GM19452 (cell line): ENCODE measurements around the gene COLEC11.

Experiments
- ATAC-seq: cut with Tn5 transposase; IDR thresholded peaks from one replicate; pipeline ENCODE4 v1.9.1; 2021; ENCODE audit not compliant: unreplicated experiment

The COLEC11 gene

DNA sequence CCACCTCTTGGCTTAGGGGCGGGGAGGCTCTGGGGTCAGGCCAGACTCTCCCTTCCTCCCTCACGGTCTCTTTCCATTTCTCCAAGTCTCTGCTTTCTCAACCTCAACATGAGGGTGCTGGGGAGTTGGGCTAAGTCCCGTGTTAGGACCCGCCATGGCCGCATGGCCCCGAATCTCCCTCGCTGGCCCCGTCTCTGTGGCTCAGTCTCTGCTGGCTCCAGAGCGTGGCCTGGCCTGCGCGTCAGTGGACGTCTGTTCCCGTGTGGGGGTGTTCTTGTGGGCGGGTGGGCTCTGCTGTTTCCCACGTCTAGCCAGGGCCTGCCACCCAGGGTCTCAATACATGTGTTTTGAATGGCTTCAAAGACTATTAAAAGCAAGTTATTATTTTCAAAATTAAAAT lies 75.5 kb downstream of the COLEC11 start:
- ATAC-seq: no peak

DNA sequence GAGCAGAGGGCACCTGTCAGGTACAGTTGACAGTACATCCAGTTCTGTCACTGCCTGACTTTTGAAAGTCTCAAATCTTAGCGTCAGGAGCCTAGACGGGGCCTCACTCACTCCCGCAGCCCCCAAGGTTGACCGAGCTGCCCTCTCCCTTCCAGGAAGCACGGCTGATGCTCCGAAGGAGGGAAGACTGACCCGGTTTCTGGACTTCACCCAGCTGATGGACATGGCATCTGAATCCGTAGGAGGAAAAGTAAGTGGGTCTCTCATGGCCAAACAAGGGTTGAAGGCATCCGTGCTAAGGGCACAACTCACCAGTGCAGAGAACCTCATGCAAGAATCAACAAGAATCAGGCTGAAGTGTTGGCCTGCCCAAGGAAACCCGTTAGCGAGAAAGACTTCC lies 76.0 kb downstream of the COLEC11 start:
- ATAC-seq: no peak

DNA sequence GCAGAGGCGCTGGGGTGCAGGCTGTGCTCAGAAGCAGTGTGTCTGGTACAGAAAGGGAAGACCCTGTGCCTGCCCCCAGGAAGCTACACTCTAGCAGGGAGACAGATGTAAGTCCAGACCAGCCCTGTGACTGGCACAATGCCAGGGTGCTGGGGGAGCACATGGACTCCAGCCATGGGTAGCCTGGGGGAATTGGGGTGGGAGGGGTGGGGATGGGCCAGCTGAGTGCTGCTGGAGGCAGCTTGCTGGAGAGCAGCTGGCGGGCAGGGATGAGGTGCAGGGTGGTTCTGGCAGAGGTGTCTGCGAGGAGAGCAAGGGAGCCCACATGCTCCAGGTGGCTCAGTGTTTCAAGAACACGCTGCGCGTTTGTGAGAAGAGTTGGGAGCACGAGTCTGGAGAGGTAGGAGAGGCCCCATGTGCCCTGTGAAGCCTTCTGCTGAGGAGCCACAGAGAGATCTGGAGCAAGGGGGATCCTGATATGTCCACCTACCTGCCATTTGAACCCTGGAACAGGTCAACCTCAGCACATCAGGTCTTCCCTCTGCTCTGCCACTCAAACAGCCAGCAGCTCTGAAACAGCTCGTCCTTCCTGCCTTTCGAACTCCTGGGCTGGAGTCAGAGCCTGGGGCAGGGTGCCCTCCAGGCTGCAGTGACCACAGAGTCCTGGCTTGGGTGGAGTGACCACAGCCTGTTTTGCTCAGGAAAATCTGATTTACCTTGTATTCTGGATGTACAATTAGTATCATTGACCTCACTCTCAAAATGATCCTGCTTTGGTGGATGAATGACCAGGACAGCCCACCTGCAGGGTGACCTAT lies 78.2 kb downstream of the COLEC11 start:
- ATAC-seq: no peak

DNA sequence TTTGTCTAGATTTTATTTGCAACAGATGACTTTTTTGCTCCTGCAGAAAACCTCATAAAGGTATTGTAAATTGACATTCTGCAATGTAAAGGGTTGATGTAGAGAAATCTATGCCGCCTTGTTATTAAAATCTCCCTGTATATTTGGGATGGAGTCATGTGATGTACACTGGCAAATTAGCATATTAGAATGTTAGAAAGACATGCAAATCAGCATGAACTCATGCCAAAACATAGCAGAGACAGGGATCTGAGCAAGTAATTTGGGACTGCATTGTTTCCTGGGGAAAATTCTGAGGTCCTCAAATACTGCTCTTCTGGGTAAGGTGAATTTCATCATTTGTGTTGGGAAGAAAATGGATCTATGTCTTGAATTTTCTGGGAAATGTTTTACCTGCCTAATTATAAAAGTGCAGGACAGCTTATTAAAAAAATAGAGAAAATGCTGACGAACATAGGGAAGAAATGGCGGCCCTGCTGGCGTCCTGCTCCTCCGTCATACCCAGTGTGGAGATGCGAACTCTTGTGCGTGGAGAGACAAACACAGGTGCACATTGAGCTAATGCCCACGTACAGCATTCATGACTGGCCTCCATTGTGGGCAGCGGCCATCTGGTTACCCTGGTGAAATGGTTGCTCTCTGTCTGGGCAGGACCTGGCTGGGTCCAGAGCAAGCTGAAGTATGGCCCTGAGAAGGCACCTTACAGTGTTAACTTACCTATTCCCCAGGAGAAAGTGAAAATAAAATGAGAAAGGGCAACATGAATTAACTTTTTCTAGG lies 79.3 kb downstream of the COLEC11 start:
- no peak for ATAC-seq

DNA sequence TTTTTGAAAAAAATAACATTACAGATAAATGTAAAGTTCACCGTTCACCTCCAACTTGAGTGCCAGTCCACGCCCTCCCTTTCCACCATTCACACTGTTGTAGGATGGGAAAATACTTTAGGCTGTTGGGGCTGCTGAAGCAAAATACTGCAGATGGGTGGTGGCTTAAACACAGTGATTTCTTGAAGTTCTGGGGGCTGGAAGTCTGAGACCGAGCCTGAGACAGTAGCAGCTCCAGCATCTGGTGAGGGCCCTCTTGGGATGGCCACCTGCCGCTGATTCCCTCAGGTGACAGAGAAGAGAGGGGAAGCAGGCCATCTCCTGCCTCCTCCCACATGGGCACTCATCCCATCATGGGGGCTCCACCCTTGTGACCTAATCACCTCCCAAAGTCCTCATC lies 80.8 kb downstream of the COLEC11 start:
- no peak for ATAC-seq

DNA sequence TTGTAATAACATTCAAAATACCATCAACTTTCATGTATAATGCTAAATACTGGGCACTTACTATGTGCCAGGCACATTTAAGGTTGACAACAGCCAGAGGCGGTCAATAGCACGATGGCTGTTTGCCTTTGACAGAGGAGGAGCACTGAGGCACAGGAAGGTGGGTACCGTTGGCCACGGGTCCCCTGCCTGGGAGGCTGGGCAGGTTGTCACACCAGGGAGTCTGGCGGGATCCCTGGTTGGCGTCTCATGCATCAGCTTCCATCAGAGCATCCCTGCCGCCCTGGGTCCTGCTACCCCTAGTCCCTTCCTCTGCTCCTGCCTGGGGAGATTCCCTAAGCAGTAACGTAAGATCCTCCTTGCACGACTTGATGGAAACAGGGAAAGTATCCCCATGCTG lies 82.5 kb downstream of the COLEC11 start:
- ATAC-seq: no peak

DNA sequence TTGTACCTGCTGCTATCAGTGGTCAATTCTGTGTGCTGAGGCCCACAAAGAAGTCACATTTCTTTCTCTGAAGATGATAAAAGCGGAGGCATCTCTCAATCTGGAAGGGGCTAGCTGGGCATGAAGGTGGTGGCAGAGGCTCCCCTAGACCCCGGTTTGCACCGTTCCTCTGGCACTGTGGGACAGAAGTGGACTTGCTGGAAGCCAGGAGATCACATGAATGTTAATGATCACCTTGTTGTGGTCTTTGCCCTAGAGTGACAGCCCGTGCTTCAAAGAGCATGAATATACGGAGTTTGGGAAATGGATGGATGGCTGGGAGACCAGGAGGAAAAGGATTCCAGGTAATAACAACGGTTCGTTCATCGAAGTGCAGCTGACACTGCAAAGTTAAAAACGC lies 83.3 kb downstream of the COLEC11 start:
- no peak for ATAC-seq

DNA sequence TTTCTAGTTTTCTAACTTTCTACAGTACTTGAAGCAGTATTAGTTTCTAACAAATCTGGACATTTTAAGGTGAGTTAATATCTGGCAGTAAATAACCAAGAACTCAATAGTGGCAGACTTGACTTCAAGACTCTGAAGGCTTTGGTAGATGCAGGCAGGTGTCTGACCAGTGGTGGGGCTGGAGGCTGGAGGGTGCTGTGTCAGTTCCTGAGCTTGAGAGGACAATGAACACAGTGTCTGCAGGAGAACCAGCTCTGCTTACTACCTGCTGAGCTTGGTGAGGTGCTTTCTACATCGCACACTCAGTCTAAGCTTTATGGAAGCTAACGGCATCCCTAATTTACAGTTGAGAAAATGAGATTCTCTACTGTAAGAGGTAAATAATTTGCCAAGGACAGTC lies 84.3 kb downstream of the COLEC11 start:
- ATAC-seq: no peak

DNA sequence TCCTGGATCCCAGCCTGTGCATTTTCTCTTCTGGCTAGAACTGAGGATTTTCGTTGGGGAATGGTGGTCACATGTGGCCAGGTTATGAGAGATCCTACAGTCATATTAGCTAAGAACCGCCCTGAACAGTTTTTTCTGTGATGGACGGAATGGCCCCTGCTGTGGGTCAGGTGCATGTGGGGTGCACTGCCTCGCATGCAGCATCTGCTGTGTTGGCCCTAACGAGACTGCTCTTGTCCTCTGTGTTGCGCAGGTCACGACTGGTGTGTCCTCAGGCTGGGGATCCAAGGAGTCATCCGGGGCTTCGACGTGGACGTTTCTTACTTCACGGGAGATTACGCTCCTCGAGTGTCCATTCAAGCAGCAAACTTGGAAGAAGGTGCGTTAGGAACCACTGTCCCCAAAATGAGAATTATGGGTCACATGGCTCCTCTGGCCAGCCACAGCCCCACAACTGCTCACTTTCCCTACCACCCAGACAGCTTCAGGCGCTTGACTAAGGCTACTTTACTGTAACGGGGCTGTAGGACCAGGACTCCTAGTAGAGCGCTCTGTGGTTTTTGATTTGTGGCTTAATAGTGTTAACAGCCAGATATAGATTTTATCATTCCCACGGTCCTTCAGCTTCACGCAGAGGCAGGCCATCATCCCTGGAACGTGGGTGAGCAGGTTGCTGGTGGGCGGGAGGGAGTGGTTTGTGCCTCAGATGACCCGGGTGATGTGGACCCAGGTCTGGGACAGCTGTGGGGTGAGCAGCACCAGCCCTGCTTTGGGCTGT lies 84.9 kb downstream of the COLEC11 start:
- no peak for ATAC-seq

DNA sequence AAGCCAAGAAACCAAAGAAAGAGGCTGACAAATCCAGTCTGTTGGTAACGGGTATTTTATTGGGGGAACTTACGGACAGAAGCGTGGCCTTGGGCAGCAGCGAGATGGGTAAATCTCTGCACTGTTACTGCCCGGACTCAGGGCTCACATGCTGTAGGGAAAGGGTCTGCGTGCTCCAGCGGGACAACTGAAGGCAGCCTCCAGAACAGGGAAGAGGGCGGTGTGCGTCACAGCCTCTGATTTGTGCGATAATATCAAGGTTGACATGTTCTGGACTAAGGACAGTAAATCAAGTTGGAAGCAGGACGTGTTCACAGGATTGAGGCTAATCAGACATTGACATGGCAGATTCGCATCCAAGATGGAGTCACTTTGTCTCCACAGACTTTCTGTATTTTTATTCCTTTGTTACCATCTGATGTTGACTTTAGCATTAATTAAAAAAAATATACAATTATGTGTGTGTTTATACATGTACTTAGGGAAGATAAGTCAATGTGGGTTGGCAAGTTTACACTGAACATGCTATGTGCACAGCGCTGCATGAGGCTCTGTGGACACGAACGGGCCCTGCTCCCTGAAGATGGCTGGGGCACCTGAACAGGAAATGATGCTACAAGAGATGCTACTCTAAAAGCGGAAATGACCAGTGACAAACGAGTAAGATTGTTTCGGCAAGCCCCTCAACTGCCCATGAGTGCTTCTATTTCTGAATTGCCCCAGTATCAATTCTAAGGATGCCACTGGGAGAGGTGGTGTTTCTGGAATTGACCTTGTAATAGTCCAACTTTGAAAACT lies 85.8 kb downstream of the COLEC11 start:
- ATAC-seq: no peak

DNA sequence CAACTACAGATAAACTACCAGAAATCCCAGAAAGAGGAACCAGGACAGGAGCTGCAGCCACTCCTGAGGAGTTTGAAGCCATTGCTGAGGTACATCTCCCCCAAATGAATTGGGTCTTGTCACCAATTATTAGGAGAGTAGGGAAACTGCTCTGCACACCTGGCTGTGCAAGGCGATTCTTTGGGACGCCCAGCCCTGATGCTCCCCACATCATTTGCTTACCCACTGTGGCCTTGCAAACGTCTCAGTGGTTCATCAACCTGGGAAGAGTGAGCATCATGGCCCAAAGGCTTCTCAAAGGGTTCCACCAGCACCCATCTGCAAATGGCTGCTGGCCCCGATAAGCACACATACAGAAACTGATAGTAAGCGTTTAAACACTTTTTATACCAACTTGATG lies 86.7 kb downstream of the COLEC11 start:
- ATAC-seq: no peak

DNA sequence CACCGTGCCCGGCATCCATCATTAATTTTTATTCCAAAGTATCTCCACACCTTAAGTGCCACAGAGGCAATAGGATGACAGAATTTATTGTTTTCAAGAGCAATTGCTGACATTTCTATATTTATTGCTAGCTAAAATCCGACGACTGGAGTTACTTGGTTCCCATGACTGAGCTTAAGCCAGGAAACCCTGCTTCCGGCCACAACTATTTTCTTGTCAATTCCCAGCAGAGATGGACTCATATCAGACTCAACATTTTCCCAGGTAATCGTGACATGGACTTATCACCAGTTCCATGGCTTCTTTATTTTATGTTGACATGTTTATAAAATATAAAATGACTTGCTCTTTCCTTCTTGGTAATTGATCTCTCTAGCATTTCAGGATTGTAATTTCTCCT lies 87.9 kb downstream of the COLEC11 start:
- ATAC-seq: no peak

DNA sequence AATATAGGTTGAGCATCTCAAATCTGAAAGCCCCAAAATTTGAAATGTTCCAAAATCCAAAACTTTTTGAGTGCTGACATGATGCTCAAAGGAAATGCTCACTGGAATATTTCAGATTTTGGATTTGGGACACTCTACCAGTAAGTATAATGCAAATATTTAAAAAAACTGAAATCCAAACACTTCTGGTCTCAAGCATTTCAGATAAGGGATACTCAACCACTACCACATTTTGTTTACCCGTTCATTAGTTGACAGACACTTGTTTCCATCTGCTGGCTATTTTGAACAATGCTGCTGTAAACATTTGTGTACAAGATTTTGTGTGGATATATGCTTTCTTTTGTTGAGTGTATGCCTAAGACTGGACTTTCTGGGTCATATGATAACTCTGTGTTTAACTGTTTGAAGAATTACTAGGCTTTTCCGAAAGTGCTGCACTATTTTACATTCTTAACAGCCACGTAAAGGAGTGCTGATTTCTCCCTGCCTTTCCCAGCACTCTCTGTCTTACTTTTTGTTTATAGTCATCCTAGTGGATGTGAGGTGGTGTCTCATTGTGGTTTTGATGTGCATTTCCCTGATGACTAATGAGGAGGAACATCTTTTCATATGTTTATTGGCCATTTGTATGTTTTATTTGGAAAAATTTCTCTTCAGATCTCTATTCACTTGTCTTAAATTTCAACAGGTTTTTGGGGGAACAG lies 89.0 kb downstream of the COLEC11 start:
- no peak for ATAC-seq

DNA sequence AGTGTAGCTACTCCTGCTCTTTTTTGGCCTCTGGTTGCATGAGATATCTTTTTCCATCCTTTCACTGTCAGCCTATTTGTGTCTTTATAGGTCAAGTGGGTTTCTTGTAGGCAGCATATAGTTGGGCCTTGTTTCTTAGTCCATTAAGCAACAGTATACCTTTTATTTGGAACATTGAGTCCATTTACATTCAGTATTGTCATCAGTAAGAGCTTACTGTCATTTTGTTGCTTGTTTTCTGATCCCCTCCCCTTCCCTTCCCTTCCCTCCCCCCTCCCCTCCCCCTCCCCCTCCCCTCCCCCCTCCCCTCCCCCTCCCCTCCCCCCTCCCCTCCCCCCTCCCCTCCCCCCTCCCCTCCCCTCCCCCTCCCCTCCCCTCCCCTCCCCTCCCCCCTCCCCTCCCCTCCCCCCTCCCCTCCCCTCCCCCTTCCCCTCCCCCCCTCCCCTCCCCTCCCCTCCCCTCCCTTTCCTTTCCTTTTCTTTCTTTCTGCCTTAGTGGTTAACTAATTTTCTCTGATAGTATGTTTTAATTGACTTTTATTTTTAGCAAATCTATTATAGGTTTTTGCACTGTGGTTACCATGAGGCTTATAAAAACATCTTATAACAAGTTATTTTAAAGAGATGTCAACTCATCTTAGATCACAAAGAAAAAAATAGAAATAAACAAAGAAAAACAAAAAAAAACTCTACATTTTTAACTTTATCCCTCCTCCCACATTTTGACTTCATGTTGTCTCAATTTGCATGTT lies 95.3 kb downstream of the COLEC11 start:
- ATAC-seq: no peak

DNA sequence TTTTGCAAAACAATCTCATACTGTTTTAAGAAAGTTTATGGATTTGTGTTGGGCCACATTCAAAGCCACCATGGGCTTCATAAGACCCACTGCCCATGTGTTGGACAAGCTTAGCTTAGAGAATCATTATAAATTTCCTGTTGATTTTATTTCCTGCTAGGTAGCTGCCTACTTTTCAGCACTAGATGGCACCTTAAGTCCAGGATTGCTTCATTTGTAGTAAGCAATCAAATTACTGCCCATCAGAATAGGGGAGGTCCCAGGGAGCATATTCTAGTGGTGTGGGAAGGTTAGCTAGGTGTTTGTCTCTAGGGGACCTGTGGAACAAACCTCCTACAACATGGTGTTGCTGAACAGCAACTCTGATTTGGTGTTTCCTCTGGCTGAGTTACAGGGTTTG lies 97.5 kb downstream of the COLEC11 start:
- no peak for ATAC-seq
